Hematopoietic multipotent progenitor cell treated with erythropoietin and hydrocortisone succinate and interleukin-3 and kit ligand, for 4 days (in vitro differentiated cells): ENCODE measurements around the gene IKBKG.
"Not testable (repeated sequence)": the region's sequence is repeated elsewhere in the genome, so short reads cannot be mapped to it uniquely, and the experiment has no call there.

Source experiments
- DNase-seq: peaks from one replicate; pipeline ENCODE4 v3.0.0-alpha.2; 2015

IKBKG gene

GRCh38 chrX:154560326-154560725, 12.9 kb downstream of the IKBKG start:
- not testable (repeated sequence) for DNase-seq

DNA sequence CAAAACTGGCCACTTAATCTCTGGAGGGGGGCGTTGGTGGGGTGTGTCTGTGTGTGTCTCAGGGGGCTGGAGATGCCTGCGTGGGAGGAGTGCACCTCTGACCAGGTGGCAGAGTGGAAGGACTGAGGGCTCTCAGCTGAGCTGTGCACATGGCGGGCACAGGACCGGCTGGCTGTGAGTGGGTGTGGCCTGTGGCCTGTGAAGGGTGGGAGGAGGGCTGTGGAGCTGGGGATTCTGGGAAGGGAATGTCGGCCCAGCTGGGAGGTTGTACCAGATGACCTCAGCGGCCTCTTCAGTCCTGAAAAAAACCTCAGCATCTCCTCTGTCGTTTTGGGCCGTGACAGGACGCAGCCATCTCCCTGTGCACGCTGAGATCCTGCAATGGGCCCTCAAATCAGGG, 14.9 kb downstream of the IKBKG start:
- DNase-seq = not testable (repeated sequence)

- DNase-seq = not testable (repeated sequence)
Observed at GRCh38 chrX:154570361-154570760, 22.9 kb downstream of the IKBKG start.

GRCh38 chrX:154573061-154573460, 25.6 kb downstream of the IKBKG start:
- not testable (repeated sequence) for DNase-seq

DNA sequence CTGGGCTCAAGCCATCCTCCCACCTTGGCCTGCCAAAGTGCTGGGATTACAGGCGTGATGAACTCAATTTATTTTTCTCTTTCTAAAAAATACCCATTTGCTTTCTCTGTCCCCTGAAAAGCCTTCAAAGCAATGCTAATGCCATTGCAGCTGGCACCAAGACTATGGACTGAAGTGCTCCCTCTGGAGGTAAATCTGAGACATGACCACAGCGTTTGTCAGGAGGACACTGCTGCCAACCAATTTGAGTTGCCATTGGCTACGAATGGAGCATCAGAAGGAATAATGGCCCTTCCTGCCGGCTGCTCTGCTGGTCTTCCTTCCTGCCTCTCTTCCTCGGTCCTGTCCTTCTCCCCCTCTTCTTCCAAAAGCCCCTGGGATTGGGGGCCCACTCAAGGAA, 27.7 kb downstream of the IKBKG start:
- not testable (repeated sequence) for DNase-seq

GRCh38 chrX:154582994-154583393, 35.6 kb downstream of the IKBKG start:
- not testable (repeated sequence) for DNase-seq

- not testable (repeated sequence) for DNase-seq
Observed at GRCh38 chrX:154584585-154585183, 37.3 kb downstream of the IKBKG start, which contains the start of gene CTAG1A. Gene CTAG1A, plus strand, starts transcription at chrX:154585133. Its CDS starts 74 bp downstream, at chrX:154585207.

- not testable (repeated sequence) for DNase-seq
Observed at GRCh38 chrX:154590415-154590814, 43.0 kb downstream of the IKBKG start.

GRCh38 chrX:154592505-154592904, 45.1 kb downstream of the IKBKG start:
- DNase-seq = no peak

- no peak for DNase-seq
Observed at GRCh38 chrX:154593201-154593600, 45.8 kb downstream of the IKBKG start.

DNA sequence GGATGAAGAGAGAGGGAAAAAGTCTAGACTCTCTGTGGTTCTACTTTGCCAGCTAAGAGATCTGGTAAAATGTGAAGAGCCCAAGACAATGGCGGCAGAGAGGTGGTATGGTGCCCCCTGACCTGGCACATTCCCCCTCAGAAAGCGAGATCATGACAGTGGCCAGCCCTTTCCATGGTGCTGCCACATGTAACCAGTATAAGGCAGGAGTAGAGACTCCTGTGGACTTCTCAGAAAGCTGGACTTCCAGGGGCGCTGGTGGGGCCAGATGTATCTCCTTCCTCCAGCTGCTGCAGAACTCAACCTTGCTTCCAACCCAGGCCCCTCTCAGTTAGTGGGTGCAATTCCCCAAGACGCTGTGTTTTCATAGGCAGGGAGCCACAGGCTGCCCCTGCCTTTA, 47.1 kb downstream of the IKBKG start:
- DNase-seq = no peak

DNA sequence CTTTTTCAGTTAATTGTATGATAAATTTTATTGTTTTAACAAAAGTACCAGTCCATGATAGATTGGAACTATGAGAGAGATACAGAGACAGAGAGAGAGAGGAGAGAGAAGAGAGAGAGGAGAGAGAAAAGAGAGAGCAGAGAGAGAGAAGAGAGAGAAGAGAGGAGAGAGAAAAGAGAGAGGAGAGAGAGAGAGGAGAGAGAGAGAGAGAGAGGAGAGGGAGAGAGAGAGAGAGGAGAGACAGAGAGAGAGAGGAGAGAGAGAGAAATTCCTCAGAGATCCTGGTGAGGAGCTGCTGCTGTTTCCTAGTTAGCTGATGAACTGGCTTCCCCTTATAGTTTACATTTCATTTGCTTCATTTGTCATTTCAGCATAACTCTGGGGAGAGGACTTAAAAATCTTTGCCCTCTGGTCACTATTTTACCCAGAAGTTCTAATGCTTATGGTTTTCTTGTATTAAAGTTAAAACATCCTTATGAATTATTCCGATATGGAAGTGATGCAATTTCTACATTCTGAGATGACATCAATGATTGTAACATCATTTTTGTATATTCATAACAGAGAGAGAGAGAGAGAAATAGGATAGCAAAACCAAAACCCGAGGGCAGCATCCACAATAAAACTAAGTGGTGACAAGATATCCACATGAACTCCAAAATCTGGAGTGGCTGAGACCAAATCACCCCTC, 48.3 kb downstream of the IKBKG start:
- no peak for DNase-seq

- DNase-seq = peak; percentile 60
Observed at GRCh38 chrX:154596290-154596929, 49.0 kb downstream of the IKBKG start.

DNA sequence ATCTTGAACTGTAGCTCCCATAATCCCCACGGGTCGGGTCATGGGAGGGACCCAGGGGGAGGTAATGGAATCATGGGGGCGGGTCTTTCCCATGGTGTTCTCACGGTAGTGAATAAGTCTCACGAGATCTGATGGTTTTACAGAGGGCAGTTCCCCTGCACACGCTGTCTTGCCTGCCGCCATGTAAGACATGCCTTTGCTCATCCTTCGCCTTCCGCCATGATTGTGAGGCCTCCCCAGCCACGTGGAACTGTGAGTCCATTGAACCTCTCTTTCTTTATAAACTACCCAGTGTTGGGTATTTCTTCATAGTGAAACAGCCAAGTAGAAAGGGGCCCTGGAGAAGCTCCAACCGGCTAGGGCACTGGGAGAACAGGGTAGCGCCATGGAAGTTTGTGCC, 49.8 kb downstream of the IKBKG start:
- DNase-seq = no peak

DNA sequence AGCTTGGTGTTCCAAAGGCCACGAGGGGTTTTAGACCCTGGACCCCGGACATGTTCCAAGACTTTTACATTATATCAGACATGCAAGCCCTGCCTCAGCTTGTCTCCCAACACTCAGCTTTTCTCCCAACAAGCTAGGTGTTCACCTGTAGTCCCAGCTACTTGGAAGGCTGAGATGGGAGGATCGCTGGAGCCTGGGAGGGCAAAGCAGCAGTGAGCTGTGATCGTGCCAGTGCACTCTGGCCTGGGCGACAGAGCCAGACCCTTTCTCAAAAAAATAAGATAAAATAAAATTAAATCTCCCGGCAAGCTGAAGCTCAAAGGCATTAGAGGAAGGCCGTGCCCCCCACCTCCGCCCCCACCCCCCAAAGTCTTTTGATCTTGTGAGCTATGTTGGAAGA, 51.2 kb downstream of the IKBKG start:
- DNase-seq = no peak

DNA sequence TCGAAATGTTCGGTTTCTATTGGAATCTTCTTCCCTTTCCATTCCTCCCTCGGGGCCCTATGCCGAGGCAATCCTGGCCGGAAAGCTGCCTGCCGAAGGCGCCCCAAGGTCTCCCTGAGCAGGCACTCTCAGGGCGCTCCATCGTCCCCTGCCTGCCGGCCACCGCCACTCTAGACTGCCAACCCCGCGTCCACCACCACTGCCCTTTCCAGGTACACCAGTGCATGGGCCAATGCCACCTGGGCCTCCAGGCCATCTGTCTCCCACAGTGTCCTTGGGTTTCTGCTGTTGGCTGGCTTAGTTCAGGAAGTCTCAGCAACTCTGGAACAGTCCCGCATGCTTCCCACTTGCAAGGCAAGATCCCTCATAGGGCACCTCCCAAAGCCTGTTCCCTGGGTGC, 52.1 kb downstream of the IKBKG start:
- DNase-seq = no peak

- no peak for DNase-seq
Observed at GRCh38 chrX:154600759-154601374, 53.4 kb downstream of the IKBKG start.

- no peak for DNase-seq
Observed at GRCh38 chrX:154602226-154602625, 54.8 kb downstream of the IKBKG start.

GRCh38 chrX:154602766-154603437, 55.5 kb downstream of the IKBKG start:
- no peak for DNase-seq

DNA sequence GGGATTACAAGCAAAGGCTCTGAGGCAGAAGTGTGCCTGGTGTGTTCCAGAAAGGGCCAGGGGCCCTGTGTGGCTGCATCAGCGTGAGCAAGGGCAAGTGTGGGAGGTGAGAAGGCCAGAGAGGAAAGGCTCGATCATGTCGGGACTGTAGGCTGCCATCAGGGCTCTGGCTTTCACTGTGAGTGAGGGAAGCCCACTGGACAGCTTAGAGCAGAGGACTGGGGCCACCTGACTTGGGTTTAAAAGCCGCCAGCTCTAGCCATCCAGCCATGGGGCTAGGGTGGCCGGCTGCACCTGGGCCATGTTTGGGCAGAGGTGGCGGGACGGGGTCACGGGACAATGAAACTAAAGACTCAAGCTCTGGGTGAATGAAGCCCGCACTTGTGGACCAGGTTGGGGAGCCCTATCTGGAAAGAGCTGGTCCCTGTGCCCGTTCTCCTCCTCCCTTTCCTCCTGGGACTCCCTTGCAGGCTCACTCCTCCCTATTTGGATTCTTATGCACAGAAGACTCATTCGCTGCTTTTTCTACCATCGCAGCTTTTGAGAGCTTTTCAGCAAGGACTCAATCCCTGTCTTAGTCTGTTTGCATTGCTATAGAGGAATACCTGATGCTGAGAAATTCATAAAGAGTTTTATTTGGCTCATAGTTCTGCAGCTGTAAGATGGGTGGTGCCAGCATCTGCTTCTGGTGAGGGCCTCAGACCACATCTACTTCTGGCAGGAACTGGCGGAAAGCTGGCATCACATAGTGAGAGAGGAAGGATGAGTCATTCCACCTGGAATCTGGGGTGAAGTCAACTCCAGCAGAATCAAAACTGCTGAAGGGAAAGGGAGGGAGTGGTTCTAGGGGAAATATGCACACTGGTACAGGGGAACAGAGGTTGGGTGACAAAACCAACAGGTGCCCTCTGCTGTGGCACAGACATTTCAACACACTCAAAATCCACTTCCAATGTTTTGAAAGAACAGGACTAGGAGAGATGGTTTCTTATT, 56.3 kb downstream of the IKBKG start:
- DNase-seq = peak; percentile 40

DNA sequence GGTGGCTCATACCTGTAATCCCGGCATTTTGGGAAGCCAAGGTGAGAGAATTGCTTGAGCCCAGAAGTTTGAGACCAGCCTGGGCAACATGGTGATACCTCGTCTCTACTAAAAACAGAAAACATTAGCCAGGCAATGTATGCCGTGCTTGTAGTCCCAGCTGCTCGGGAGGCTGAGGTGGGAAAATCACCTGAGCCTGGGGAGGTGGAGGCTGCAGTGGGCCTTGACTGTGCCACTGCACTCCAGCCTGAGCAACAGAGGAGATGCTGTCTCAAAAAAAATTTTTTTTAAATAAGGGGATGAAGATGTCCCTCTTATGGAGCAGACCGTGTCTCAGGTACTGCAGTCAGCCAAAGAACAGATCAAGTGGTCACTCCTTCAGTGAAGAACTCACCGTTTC, 58.1 kb downstream of the IKBKG start:
- no peak for DNase-seq

- no peak for DNase-seq
Observed at GRCh38 chrX:154607370-154607769, 60.0 kb downstream of the IKBKG start.
